Left ventricle myocardium inferior (tissue), 1 donor: ENCODE results near the gene RHBDL3. TPM values are rescaled to one million over a fixed set of nuclear protein-coding genes. Genes with fewer than 3 reads are reported as not detected.
"Not testable (repeated sequence)": the region's sequence is repeated elsewhere in the genome, so short reads cannot be mapped to it uniquely, and the experiment has no call there.

Experiments used
- DNase-seq: peaks from one replicate; pipeline ENCODE4 v3.0.0-alpha.2; 2020
- H3K27ac ChIP-seq: fragments of 200-600 bp; replicated peaks from 2 replicates; pipeline ENCODE4 v1.8.0; 2021
- H3K27me3 ChIP-seq: fragments of 200-600 bp; 2 replicates; pipeline ENCODE4 v1.8.0; 2021; ENCODE audit warnings: low read depth
- H3K36me3 ChIP-seq: fragments of 200-600 bp; 2 replicates; pipeline ENCODE4 v1.8.0; 2021
- H3K4me1 ChIP-seq: fragments of 200-600 bp; 2 replicates; pipeline ENCODE4 v1.8.0; 2021
- H3K4me3 ChIP-seq: fragments of 200-600 bp; 2 replicates; pipeline ENCODE4 v1.8.0; 2021; ENCODE audit warnings: mild to moderate bottlenecking, moderate library complexity
- H3K9me3 ChIP-seq: fragments of 200-600 bp; replicated peaks from 2 replicates; pipeline ENCODE4 v1.8.0; 2021
- intact Hi-C: fragments of 100-400 bp; cut with micrococcal nuclease; formaldehyde crosslinking; loops from one replicate; pipeline ENCODE4 v1.11.0; 2022
- total RNA-seq: library from RNA; stranded (reverse); fragmentation: NEBNext Ultra II Directional; extraction: Animal tissue kit (Norgen Biotek cat#: 25700); gene quantifications from one replicate; pipeline ENCODE4 v1.2.1, GENCODE V29; 2021
- TF ChIP-seq, protein P1 (sequence below): fragments of 200-600 bp; IDR thresholded peaks from 2 replicates; pipeline ENCODE4 v1.8.0; 2021; ENCODE audit warnings: antibody characterized with exemption, mild to moderate bottlenecking, borderline replicate concordance
- donor health status: DM: no; HTN: yes; CAD: no; lungs with severe emphysema.

The RHBDL3 gene
- total RNA-seq, 1 donor from 2014 or later = 4.7 TPM

DNA sequence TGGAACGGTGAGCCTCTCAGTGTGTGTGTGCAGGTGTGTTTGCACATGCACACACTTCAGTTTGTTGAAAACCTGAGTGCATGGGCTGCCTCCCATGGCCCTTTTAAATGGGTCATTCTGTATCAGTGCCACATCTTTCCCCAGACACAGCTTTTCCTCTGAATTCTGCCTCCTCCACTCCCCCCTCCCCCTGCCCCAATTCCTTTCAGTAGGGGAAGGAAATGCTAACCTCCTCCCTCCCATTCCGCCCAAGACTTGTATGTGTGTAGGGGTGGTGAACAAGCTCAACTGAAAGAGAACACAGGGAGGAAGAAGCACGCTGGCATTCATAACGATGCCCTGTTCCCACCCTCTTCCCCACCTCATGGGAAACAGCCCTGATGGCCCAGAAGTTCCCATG is 42.0 kb downstream of the RHBDL3 start:
- no peak for DNase-seq
- H3K27ac ChIP-seq = no peak overlapping the region
- no peaks in the 10 kb centered on the region for H3K36me3 ChIP-seq
- H3K9me3 ChIP-seq = no peaks in the 10 kb centered on the region
- no peaks in the 10 kb centered on the region for H3K27me3 ChIP-seq
- TF ChIP-seq, protein P1, sequence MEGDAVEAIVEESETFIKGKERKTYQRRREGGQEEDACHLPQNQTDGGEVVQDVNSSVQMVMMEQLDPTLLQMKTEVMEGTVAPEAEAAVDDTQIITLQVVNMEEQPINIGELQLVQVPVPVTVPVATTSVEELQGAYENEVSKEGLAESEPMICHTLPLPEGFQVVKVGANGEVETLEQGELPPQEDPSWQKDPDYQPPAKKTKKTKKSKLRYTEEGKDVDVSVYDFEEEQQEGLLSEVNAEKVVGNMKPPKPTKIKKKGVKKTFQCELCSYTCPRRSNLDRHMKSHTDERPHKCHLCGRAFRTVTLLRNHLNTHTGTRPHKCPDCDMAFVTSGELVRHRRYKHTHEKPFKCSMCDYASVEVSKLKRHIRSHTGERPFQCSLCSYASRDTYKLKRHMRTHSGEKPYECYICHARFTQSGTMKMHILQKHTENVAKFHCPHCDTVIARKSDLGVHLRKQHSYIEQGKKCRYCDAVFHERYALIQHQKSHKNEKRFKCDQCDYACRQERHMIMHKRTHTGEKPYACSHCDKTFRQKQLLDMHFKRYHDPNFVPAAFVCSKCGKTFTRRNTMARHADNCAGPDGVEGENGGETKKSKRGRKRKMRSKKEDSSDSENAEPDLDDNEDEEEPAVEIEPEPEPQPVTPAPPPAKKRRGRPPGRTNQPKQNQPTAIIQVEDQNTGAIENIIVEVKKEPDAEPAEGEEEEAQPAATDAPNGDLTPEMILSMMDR = no peak
- H3K4me3 ChIP-seq = no peak overlapping the region
- intact Hi-C loops = no loop called here
- H3K4me1 ChIP-seq = peaks cover 12% of the 10 kb centered on the region

DNA sequence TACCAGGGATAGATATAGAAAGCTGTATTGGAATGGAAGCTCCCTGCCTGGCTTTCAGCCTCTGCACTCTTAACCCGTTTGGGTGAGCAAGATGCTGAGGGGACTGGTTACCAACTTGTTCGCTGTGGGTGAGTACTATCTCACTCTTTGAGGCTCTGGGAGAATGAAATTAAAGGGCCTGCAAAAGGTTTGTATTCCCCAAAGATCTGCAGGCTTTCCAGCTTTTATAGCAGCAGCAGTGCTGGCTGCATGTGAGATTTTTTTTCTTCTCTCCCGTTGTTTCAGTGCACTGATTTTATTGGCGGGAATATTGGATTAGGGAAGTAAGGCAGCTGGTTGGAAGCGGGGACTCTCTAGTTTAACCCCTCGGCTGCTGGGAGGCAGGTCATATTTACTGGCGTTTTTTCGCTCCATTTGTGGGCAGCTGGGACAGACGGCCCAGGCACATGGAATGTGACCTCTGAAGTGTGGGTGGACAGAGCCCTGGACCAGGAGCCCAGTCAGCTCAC is 45.5 kb downstream of the RHBDL3 start:
- intact Hi-C loops = no loop called here
- H3K4me1 ChIP-seq = no peaks in the 10 kb centered on the region
- H3K9me3 ChIP-seq = no peaks in the 10 kb centered on the region
- H3K36me3 ChIP-seq = no peaks in the 10 kb centered on the region
- H3K4me3 ChIP-seq = peak overlapping the region; percentile 22
- no peak overlapping the region for H3K27ac ChIP-seq
- H3K27me3 ChIP-seq = peaks cover 18% of the 10 kb centered on the region
- TF ChIP-seq, protein P1 = no peak
- no peak for DNase-seq

DNA sequence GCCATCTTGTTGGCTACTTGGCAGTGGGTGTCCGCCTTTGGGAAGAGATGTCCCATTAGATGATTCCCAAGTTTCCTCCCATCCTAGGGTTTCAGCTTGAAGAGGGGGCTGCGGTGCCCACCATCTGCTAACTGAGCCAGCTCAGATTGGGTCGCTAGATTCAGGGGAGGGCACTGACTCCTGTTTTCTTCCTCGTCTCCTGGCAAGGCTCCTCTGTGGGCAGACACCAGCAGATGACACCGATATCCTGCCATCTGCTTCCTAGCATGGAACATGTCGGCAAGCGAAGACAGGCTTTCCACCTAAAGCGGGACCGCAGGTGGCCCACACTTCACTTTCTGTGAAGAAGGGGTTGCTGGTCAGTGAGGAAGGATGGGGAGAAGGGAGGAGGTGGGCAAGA is 49.0 kb downstream of the RHBDL3 start:
- Histone ChIP-seq H3K4me3 (no peak overlapping the region), H3K4me1 (no peaks in the 10 kb centered on the region), H3K27ac (no peak overlapping the region), H3K36me3 (no peaks in the 10 kb centered on the region), H3K27me3 (peaks cover 21% of the 10 kb centered on the region), H3K9me3 (no peaks in the 10 kb centered on the region)
- TF ChIP-seq, protein P1 = no peak
- no peak for DNase-seq
- intact Hi-C loops = loop anchor here (5.0 kb wide), 1 partner anchor 62 kb away; no protein-coding TSS in a partner anchor

DNA sequence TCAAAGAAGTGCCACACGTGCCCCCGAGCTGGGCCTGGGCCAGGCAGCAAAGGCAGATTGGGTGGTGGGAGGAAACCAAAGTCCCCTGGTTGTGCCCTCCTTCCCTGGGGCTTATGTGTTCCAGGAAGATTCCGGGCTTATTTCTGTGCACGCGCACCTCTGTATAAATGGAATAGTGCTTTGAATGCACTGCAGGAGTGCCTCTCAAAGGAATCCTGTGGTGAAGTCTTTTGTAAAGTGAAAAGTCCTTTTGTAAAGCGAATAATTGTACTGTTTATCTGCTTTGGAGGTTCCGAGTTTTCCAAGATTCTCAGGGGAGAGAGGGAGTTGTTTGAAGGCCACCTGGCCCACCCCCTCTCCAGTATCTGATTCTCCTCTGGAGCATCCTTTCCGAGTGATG is 49.5 kb downstream of the RHBDL3 start:
- no peaks in the 10 kb centered on the region for H3K36me3 ChIP-seq
- H3K4me1 ChIP-seq = no peaks in the 10 kb centered on the region
- H3K27ac ChIP-seq = no peak overlapping the region
- H3K4me3 ChIP-seq = no peak overlapping the region
- H3K9me3 ChIP-seq = no peaks in the 10 kb centered on the region
- intact Hi-C loops = loop anchor here (5.0 kb wide), 1 partner anchor 63 kb away; no protein-coding TSS in a partner anchor
- no peak for DNase-seq
- peaks cover 21% of the 10 kb centered on the region for H3K27me3 ChIP-seq
- TF ChIP-seq, protein P1 = no peak

DNA sequence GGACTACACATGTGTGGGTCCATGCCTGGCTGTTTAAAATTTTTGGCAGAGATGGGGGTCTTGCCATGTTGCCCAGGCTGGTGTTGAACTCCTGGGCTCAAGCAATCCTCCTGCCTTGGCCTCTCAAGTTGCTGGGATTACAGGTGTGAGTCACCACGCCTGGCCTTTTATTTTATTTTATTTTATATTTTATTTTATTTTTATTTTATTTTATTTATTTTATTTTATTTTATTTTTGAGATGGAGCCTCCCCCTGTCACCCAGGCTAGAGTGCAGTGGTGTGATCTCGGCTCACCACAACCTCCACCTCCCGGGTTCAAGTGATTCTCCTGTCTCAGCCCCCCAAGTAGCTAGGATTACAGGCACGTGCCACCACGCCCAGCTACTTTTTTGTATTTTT is 51.0 kb downstream of the RHBDL3 start:
- not testable (repeated sequence) for DNase-seq, H3K4me1 ChIP-seq, H3K9me3 ChIP-seq, H3K27ac ChIP-seq, H3K36me3 ChIP-seq, H3K4me3 ChIP-seq
- H3K27me3 ChIP-seq = peaks cover 21% of the 10 kb centered on the region
- intact Hi-C loops = loop anchor here (5.0 kb wide), 1 partner anchor 64 kb away; no protein-coding TSS in a partner anchor

DNA sequence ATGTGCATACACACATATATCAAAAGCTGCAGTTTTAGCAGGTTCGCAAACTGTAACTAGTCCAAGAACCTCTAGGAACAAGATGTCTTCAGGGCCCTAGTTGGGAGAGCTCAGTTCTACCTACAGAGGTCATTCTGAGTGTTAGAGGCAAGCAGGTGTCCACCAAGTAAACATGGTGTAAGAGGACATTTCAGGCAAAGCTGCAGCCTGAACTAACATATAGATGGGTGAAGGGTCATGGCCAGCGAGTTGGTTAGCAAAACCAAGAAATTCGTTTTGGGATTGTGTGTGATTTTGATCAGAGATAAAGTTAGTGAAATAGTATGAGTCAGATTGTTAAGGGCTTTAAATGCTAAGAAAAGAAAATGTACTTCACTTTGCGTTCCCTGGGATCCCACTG is 51.7 kb downstream of the RHBDL3 start:
- intact Hi-C loops = loop anchor here (5.0 kb wide), 1 partner anchor 65 kb away; no protein-coding TSS in a partner anchor
- H3K4me1 ChIP-seq = no peaks in the 10 kb centered on the region
- TF ChIP-seq, protein P1 = no peak
- DNase-seq = no peak
- no peaks in the 10 kb centered on the region for H3K9me3 ChIP-seq
- peaks cover 21% of the 10 kb centered on the region for H3K27me3 ChIP-seq
- H3K36me3 ChIP-seq = no peaks in the 10 kb centered on the region
- no peak overlapping the region for H3K27ac ChIP-seq
- no peak overlapping the region for H3K4me3 ChIP-seq
